ENCODE measurements around the gene IL17D. TPM values are rescaled to one million over a fixed set of nuclear protein-coding genes. Genes with fewer than 3 reads are reported as not detected.

The IL17D gene
- total RNA-seq, 1 experiment from 2014 or later, result 2.2 TPM

GRCh38 chr13:20684041-20684440 lies 19.5 kb upstream of the IL17D start:
- Mint-ChIP-seq H3K4me1 (ENCODE audit: low read depth, unreplicated experiment) (no peaks in the 10 kb centered on the region), H3K27ac (ENCODE audit: unreplicated experiment) (no peak overlapping the region), H3K4me3 (ENCODE audit: unreplicated experiment) (no peak overlapping the region), H3K27me3 (ENCODE audit: insufficient read depth, unreplicated experiment) (no peaks in the 10 kb centered on the region), H3K36me3 (ENCODE audit: insufficient read depth, unreplicated experiment) (no peaks in the 10 kb centered on the region), H3K9me3 (ENCODE audit: unreplicated experiment) (no peaks in the 10 kb centered on the region)
- Histone ChIP-seq H3K4me3 (ENCODE audit: low read depth, low read length) (no peak overlapping the region), H3K27me3 (replicated peaks; ENCODE audit: control insufficient read depth, insufficient read depth, low read length) (no peaks in the 10 kb centered on the region), H3K4me1 (no peaks in the 10 kb centered on the region), H3K9me3 (no peaks in the 10 kb centered on the region), H3K36me3 (ENCODE audit: control insufficient read depth, insufficient read depth, low read length) (no peaks in the 10 kb centered on the region; the same call in 1 of the 2 replicates)
- TF ChIP-seq CTCF (IDR thresholded peaks at IDR 0.05; ENCODE audit: insufficient read depth in 1 of 2, low read depth in 1 of 2, low read length in 1 of 2, severe bottlenecking in 1 of 2, unreplicated experiment in 1 of 2), result no peak
- intact Hi-C loops (cut with micrococcal nuclease; ENCODE audit: unreplicated experiment), result no loop called here
- ChIA-PET CTCF (interaction anchor here (0.6 kb wide), 1 partner anchor 241 kb away, joined by 3 read pairs; no protein-coding TSS in a partner anchor), POLR2A (no interaction called here)
- BruUV-seq (replicated peaks), result no TSS peak
- no peak for DNase-seq

- CTCF ChIA-PET, result interaction anchor here (0.6 kb wide), 1 partner anchor 240 kb away, joined by 3 read pairs; no protein-coding TSS in a partner anchor
- Histone ChIP-seq H3K9me3 (no peaks in the 10 kb centered on the region), H3K4me1 (no peaks in the 10 kb centered on the region), H3K27me3 (replicated peaks; ENCODE audit: control insufficient read depth, insufficient read depth, low read length) (no peaks in the 10 kb centered on the region), H3K36me3 (ENCODE audit: control insufficient read depth, insufficient read depth, low read length) (no peaks in the 10 kb centered on the region; the same call in 1 of the 2 replicates), H3K4me3 (ENCODE audit: low read depth, low read length) (no peak overlapping the region)
- H3K36me3 Mint-ChIP-seq (ENCODE audit: insufficient read depth, unreplicated experiment), result no peaks in the 10 kb centered on the region
- H3K27me3 Mint-ChIP-seq (ENCODE audit: insufficient read depth, unreplicated experiment), result no peaks in the 10 kb centered on the region
- BruUV-seq (replicated peaks), result no TSS peak
- H3K9me3 Mint-ChIP-seq (ENCODE audit: unreplicated experiment), result no peaks in the 10 kb centered on the region
- no peak for DNase-seq
- POLR2A ChIA-PET, result no interaction called here
- H3K4me1 Mint-ChIP-seq (ENCODE audit: low read depth, unreplicated experiment), result no peaks in the 10 kb centered on the region
- H3K4me3 Mint-ChIP-seq (ENCODE audit: unreplicated experiment), result no peak overlapping the region
- TF ChIP-seq CTCF (IDR thresholded peaks at IDR 0.05; ENCODE audit: insufficient read depth in 1 of 2, low read depth in 1 of 2, low read length in 1 of 2, severe bottlenecking in 1 of 2, unreplicated experiment in 1 of 2), result no peak
- intact Hi-C loops (cut with micrococcal nuclease; ENCODE audit: unreplicated experiment), result no loop called here
- no peak overlapping the region for H3K27ac Mint-ChIP-seq (ENCODE audit: unreplicated experiment)
Measured at GRCh38 chr13:20684546-20684945, 19.0 kb upstream of the IL17D start.

- CTCF ChIA-PET, result no interaction called here
- no peak overlapping the region for H3K27ac Mint-ChIP-seq (ENCODE audit: unreplicated experiment)
- Histone ChIP-seq H3K4me1 (no peaks in the 10 kb centered on the region), H3K27me3 (replicated peaks; ENCODE audit: control insufficient read depth, insufficient read depth, low read length) (no peaks in the 10 kb centered on the region), H3K9me3 (no peaks in the 10 kb centered on the region), H3K36me3 (ENCODE audit: control insufficient read depth, insufficient read depth, low read length) (no peaks in the 10 kb centered on the region; the same call in 1 of the 2 replicates), H3K4me3 (ENCODE audit: low read depth, low read length) (no peak overlapping the region)
- H3K27me3 Mint-ChIP-seq (ENCODE audit: insufficient read depth, unreplicated experiment), result no peaks in the 10 kb centered on the region
- POLR2A ChIA-PET, result no interaction called here
- H3K4me1 Mint-ChIP-seq (ENCODE audit: low read depth, unreplicated experiment), result no peaks in the 10 kb centered on the region
- no peaks in the 10 kb centered on the region for H3K36me3 Mint-ChIP-seq (ENCODE audit: insufficient read depth, unreplicated experiment)
- no peak overlapping the region for H3K4me3 Mint-ChIP-seq (ENCODE audit: unreplicated experiment)
- intact Hi-C loops (cut with micrococcal nuclease; ENCODE audit: unreplicated experiment), result no loop called here
- H3K9me3 Mint-ChIP-seq (ENCODE audit: unreplicated experiment), result no peaks in the 10 kb centered on the region
- no peak for DNase-seq
- BruUV-seq (replicated peaks), result no TSS peak
- no peak for TF ChIP-seq CTCF (IDR thresholded peaks at IDR 0.05; ENCODE audit: insufficient read depth in 1 of 2, low read depth in 1 of 2, low read length in 1 of 2, severe bottlenecking in 1 of 2, unreplicated experiment in 1 of 2)
Measured at GRCh38 chr13:20685092-20685491, 18.4 kb upstream of the IL17D start.

All from Caco-2 (cell line).